Activated B cell treated with CpG ODN at 0.5 μM for 24 hours (primary cell): ENCODE data around the gene IGIP. TPM values are rescaled to one million over a fixed set of nuclear protein-coding genes. Genes with fewer than 3 reads are reported as not detected.

ENCODE experiments used
- ATAC-seq: fragments of 200-7000 bp; cut with Tn5 transposase; one replicate; pipeline ENCODE4 v1.10.0; 2021; ENCODE audit warnings: low read depth, mild to moderate bottlenecking, moderate library complexity
- CTCF ChIA-PET: fragments of 350-600 bp; sonication (Branson Sonifier 250); formaldehyde crosslinking; loops from one replicate; lab custom pipeline; 2021; ENCODE audit warnings: antibody characterized with exemption; lab: Charles Lee
- POLR2A ChIA-PET: fragments of 350-600 bp; sonication (Branson Sonifier 250); formaldehyde crosslinking; loops from one replicate; lab custom pipeline; 2021; ENCODE audit warnings: antibody characterized with exemption; lab: Charles Lee
- DNase-seq: peaks from one replicate; pipeline ENCODE4 v3.0.0; 2022
- H3K27ac Mint-ChIP-seq: one replicate; pipeline ENCODE4 v1.8.0; 2020; ENCODE audit warnings: mixed read lengths
- H3K27me3 Mint-ChIP-seq: one replicate; pipeline ENCODE4 v1.8.0; 2021; ENCODE audit warnings: mixed read lengths
- H3K36me3 Mint-ChIP-seq: one replicate; pipeline ENCODE4 v1.8.0; 2021; ENCODE audit warnings: low read depth, mixed read lengths
- H3K4me1 Mint-ChIP-seq: one replicate; pipeline ENCODE4 v1.8.0; 2021; ENCODE audit warnings: mixed read lengths
- H3K4me3 Mint-ChIP-seq: one replicate; pipeline ENCODE4 v1.8.0; 2020; ENCODE audit warnings: mild to moderate bottlenecking, mixed read lengths
- H3K9me3 Mint-ChIP-seq: one replicate; pipeline ENCODE4 v1.8.0; 2020; ENCODE audit warnings: mixed read lengths
- intact Hi-C: fragments of 100-400 bp; cut with micrococcal nuclease; formaldehyde crosslinking; loops from one replicate; pipeline ENCODE4 v1.15.1; 2024
- total RNA-seq: library from RNA; stranded (reverse); gene quantifications from 2 replicates; pipeline ENCODE4 v1.2.3, GENCODE V29; 2022
- TF ChIP-seq, protein P1 (sequence below): fragments of 200-600 bp; IDR thresholded peaks from one replicate; pipeline ENCODE4 v1.8.0; 2022; ENCODE audit warnings: antibody characterized with exemption, mild to moderate bottlenecking

The IGIP gene
- total RNA-seq, 1 donor from 2014 or later: 4.8 TPM

GRCh38 chr5:140130949-140131733, 5.4 kb downstream of the IGIP start:
- intact Hi-C loops: loop anchor here (2.0 kb wide), 1 partner anchor 16 kb away; the partner anchor contains the start of gene PURA
- Mint-ChIP-seq H3K4me3 (no peak overlapping the region), H3K36me3 (no peaks in the 10 kb centered on the region), H3K27ac (no peak overlapping the region), H3K4me1 (peaks cover 26% of the 10 kb centered on the region), H3K27me3 (no peaks in the 10 kb centered on the region), H3K9me3 (no peaks in the 10 kb centered on the region)
- ATAC-seq (no peak), DNase-seq (no peak)
- CTCF ChIA-PET: interaction anchor here (1.0 kb wide), 1 partner anchor 12 kb away, joined by 3 read pairs; no protein-coding TSS in a partner anchor
- POLR2A ChIA-PET: interaction anchor here (0.8 to 1.3 kb wide), 4 partner anchors 14 to 24 kb away, joined by 3 to 9 read pairs (median 4); partner anchors contain the start of gene PURA
- TF ChIP-seq, protein P1, sequence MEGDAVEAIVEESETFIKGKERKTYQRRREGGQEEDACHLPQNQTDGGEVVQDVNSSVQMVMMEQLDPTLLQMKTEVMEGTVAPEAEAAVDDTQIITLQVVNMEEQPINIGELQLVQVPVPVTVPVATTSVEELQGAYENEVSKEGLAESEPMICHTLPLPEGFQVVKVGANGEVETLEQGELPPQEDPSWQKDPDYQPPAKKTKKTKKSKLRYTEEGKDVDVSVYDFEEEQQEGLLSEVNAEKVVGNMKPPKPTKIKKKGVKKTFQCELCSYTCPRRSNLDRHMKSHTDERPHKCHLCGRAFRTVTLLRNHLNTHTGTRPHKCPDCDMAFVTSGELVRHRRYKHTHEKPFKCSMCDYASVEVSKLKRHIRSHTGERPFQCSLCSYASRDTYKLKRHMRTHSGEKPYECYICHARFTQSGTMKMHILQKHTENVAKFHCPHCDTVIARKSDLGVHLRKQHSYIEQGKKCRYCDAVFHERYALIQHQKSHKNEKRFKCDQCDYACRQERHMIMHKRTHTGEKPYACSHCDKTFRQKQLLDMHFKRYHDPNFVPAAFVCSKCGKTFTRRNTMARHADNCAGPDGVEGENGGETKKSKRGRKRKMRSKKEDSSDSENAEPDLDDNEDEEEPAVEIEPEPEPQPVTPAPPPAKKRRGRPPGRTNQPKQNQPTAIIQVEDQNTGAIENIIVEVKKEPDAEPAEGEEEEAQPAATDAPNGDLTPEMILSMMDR: no peak

DNA sequence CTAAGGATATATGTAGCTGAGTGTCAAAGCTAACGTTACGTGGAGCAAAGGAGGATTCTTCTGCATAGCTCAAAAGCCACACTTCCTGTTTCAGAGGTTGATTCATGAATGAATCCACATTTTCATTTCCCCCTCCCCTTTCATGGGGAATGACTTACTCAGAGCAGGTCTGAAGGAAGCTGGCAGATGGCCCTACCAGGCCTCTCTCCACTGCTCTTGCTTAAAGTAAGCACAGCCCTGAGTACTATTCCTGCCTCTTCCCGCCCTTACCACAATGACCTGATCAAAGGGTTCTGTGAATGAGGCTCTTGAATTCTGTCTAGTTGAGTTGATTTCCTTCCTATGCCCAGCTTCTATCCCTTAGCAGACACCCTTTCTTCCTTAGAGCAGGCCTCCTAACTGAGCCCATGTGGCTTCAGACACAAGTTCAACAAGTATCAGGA, 6.3 kb downstream of the IGIP start:
- peak; percentile 49 for ATAC-seq
- CTCF ChIA-PET: interaction anchor here (1.0 kb wide), 1 partner anchor 13 kb away, joined by 3 read pairs; no protein-coding TSS in a partner anchor
- no peak for DNase-seq
- POLR2A ChIA-PET: interaction anchor here (0.8 to 1.3 kb wide), 4 partner anchors 15 to 25 kb away, joined by 3 to 9 read pairs (median 4); partner anchors contain the start of gene PURA
- Mint-ChIP-seq H3K27ac (no peak overlapping the region), H3K9me3 (no peaks in the 10 kb centered on the region), H3K27me3 (no peaks in the 10 kb centered on the region), H3K4me1 (peaks cover 29% of the 10 kb centered on the region), H3K36me3 (no peaks in the 10 kb centered on the region), H3K4me3 (no peak overlapping the region)
- TF ChIP-seq, protein P1: no peak
- intact Hi-C loops: loop anchor here (2.0 kb wide), 1 partner anchor 17 kb away; the partner anchor contains the start of gene PURA

- ChIA-PET POLR2A (no interaction called here), CTCF (interaction anchor here (1.3 to 1.4 kb wide), 2 partner anchors 12 to 61 kb away, joined by 4 to 5 read pairs; no protein-coding TSS in a partner anchor)
- H3K4me1 Mint-ChIP-seq: peaks cover 29% of the 10 kb centered on the region
- no peaks in the 10 kb centered on the region for H3K9me3 Mint-ChIP-seq
- H3K36me3 Mint-ChIP-seq: no peaks in the 10 kb centered on the region
- DNase-seq: no peak
- TF ChIP-seq, protein P1: no peak
- intact Hi-C loops: no loop called here
- no peaks in the 10 kb centered on the region for H3K27me3 Mint-ChIP-seq
- no peak for ATAC-seq
- no peak overlapping the region for H3K4me3 Mint-ChIP-seq
- no peak overlapping the region for H3K27ac Mint-ChIP-seq
Observed at GRCh38 chr5:140133514-140134167, 7.9 kb downstream of the IGIP start.

GRCh38 chr5:140134277-140134935, 8.7 kb downstream of the IGIP start:
- ATAC-seq (no peak), DNase-seq (no peak)
- ChIA-PET CTCF (interaction anchor here (1.3 to 4.0 kb wide), 3 partner anchors 11 to 62 kb away, joined by 4 to 13 read pairs (median 5); no protein-coding TSS in a partner anchor), POLR2A (no interaction called here)
- Mint-ChIP-seq H3K9me3 (no peaks in the 10 kb centered on the region), H3K27ac (no peak overlapping the region), H3K4me1 (peaks cover 29% of the 10 kb centered on the region), H3K27me3 (no peaks in the 10 kb centered on the region), H3K36me3 (no peaks in the 10 kb centered on the region), H3K4me3 (no peak overlapping the region)
- TF ChIP-seq, protein P1: no peak
- intact Hi-C loops: no loop called here
